MCF 10A (cell line): ENCODE results near the gene SLC22A5. TPM values are rescaled to one million over a fixed set of nuclear protein-coding genes. Genes with fewer than 3 reads are reported as not detected.

Experiments
- BruUV-seq: library from RNA; stranded (reverse); fragments of 400-500 nt; replicated peaks from 2 replicates; lab custom pipeline; 2021; lab: Mats Ljungman, UMichigan
- CTCF ChIA-PET: fragments of 300-600 bp; sonication (Branson Sonifier 250); formaldehyde crosslinking; extraction: SDS; loops from one replicate; lab custom pipeline; 2021; ENCODE audit warnings: antibody characterized with exemption, inconsistent platforms; lab: Yijun Ruan, JAX
- POLR2A ChIA-PET: fragments of 300-600, 350-650 bp; sonication (Branson Sonifier 250); formaldehyde crosslinking; extraction: SDS; loops from one replicate; lab custom pipeline; 2020; ENCODE audit warnings: antibody characterized with exemption, inconsistent platforms; lab: Yijun Ruan, JAX
- DNase-seq: peaks from one replicate; pipeline ENCODE4 v3.0.0-alpha.2; 2018; ENCODE audit not compliant: unreplicated experiment
- H3K27ac Mint-ChIP-seq: one replicate; pipeline ENCODE4 v1.8.0; 2022; ENCODE audit warnings: mild to moderate bottlenecking, low read depth, mixed read lengths; ENCODE audit not compliant: unreplicated experiment
- H3K27me3 Mint-ChIP-seq: one replicate; pipeline ENCODE4 v1.8.0; 2022; ENCODE audit warnings: mixed read lengths; ENCODE audit not compliant: insufficient read depth, unreplicated experiment
- H3K36me3 Mint-ChIP-seq: one replicate; pipeline ENCODE4 v1.8.0; 2022; ENCODE audit warnings: mild to moderate bottlenecking, moderate library complexity, mixed read lengths; ENCODE audit not compliant: insufficient read depth, unreplicated experiment
- H3K4me1 Mint-ChIP-seq: one replicate; pipeline ENCODE4 v1.8.0; 2022; ENCODE audit warnings: mixed read lengths; ENCODE audit not compliant: insufficient read depth, unreplicated experiment
- H3K4me3 Mint-ChIP-seq: one replicate; pipeline ENCODE4 v1.8.0; 2022; ENCODE audit warnings: mild to moderate bottlenecking, moderate library complexity, mixed read lengths; ENCODE audit not compliant: unreplicated experiment
- H3K9me3 Mint-ChIP-seq: one replicate; pipeline ENCODE4 v1.8.0; 2022; ENCODE audit warnings: mixed read lengths; ENCODE audit not compliant: unreplicated experiment
- CTCF ChIP-seq: fragments of 200-600 bp; IDR thresholded peaks from one replicate; pipeline ENCODE4 v1.8.0; 2022; ENCODE audit warnings: antibody characterized with exemption, mild to moderate bottlenecking; ENCODE audit not compliant: unreplicated experiment
- intact Hi-C: fragments of 100-400 bp; cut with micrococcal nuclease; formaldehyde crosslinking; loops from 2 replicates; pipeline ENCODE4 v1.14.1; 2022
- total RNA-seq: library from RNA; stranded (reverse); gene quantifications from 2 replicates; pipeline ENCODE4 v1.2.3, GENCODE V29; 2022

SLC22A5 gene
- total RNA-seq, 1 experiment from 2014 or later = 167 TPM

- intact Hi-C loops = no loop called here
- no peak for TF ChIP-seq CTCF
- Mint-ChIP-seq H3K9me3 (no peaks in the 10 kb centered on the region), H3K36me3 (peaks cover 66% of the 10 kb centered on the region), H3K4me1 (peaks cover 57% of the 10 kb centered on the region), H3K27ac (peak overlapping the region; percentile 58), H3K4me3 (no peak overlapping the region), H3K27me3 (no peaks in the 10 kb centered on the region)
- no peak for DNase-seq
- CTCF ChIA-PET = interaction anchor here (0.6 to 2.2 kb wide), 11 partner anchors 8 to 316 kb away, joined by 3 to 12 read pairs (median 5); partner anchors contain the start of gene IRF1
- POLR2A ChIA-PET = interaction anchor here (0.7 to 1.5 kb wide), 10 partner anchors 9 to 163 kb away, joined by 3 to 5 read pairs (median 3); partner anchors contain the start of gene SLC22A5
- no TSS peak for BruUV-seq
These were observed 9.1 kb downstream of the SLC22A5 start for GRCh38 chr5:132378580-132378979.

GRCh38 chr5:132380047-132380446 lies 10.5 kb downstream of the SLC22A5 start:
- no peaks in the 10 kb centered on the region for H3K9me3 Mint-ChIP-seq
- no peaks in the 10 kb centered on the region for H3K27me3 Mint-ChIP-seq
- no TSS peak for BruUV-seq
- peak overlapping the region; percentile 60 for H3K27ac Mint-ChIP-seq
- CTCF ChIA-PET = interaction anchor here (0.6 to 3.0 kb wide), 5 partner anchors 31 to 200 kb away, joined by 3 to 11 read pairs (median 6); no protein-coding TSS in a partner anchor
- peaks cover 46% of the 10 kb centered on the region for H3K4me1 Mint-ChIP-seq
- H3K4me3 Mint-ChIP-seq = no peak overlapping the region
- H3K36me3 Mint-ChIP-seq = peaks cover 61% of the 10 kb centered on the region
- no peak for TF ChIP-seq CTCF
- POLR2A ChIA-PET = interaction anchor here (0.9 to 3.1 kb wide), 7 partner anchors 8 to 111 kb away, joined by 3 to 16 read pairs (median 6); partner anchors contain the start of genes IRF1 and SLC22A5
- no peak for DNase-seq
- intact Hi-C loops = loop anchor here (10.0 kb wide), 1 partner anchor 335 kb away; no protein-coding TSS in a partner anchor

- TF ChIP-seq CTCF = no peak
- Mint-ChIP-seq H3K27me3 (no peaks in the 10 kb centered on the region), H3K9me3 (no peaks in the 10 kb centered on the region), H3K4me1 (peaks cover 42% of the 10 kb centered on the region), H3K27ac (peak overlapping the region; percentile 60), H3K4me3 (no peak overlapping the region), H3K36me3 (peaks cover 61% of the 10 kb centered on the region)
- DNase-seq = no peak
- no TSS peak for BruUV-seq
- ChIA-PET CTCF (interaction anchor here (0.5 to 3.0 kb wide), 11 partner anchors 13 to 201 kb away, joined by 3 to 11 read pairs (median 5); no protein-coding TSS in a partner anchor), POLR2A (interaction anchor here (0.5 to 3.1 kb wide), 10 partner anchors 9 to 1452 kb away, joined by 3 to 21 read pairs (median 6); partner anchors contain the start of genes IRF1, SLC22A4 and SLC22A5)
- intact Hi-C loops = loop anchor here (10.0 kb wide), 1 partner anchor 334 kb away; no protein-coding TSS in a partner anchor
These were observed 11.2 kb downstream of the SLC22A5 start for GRCh38 chr5:132380741-132381140.

GRCh38 chr5:132381614-132382013 lies 12.1 kb downstream of the SLC22A5 start:
- Mint-ChIP-seq H3K9me3 (no peaks in the 10 kb centered on the region), H3K27me3 (no peaks in the 10 kb centered on the region), H3K27ac (peak overlapping the region; percentile 60), H3K4me1 (peaks cover 41% of the 10 kb centered on the region), H3K4me3 (no peak overlapping the region), H3K36me3 (peaks cover 66% of the 10 kb centered on the region)
- POLR2A ChIA-PET = interaction anchor here (0.7 to 3.1 kb wide), 8 partner anchors 8 to 115 kb away, joined by 3 to 21 read pairs (median 6); partner anchors contain the start of genes IRF1, SLC22A4 and SLC22A5
- TF ChIP-seq CTCF = no peak
- BruUV-seq = no TSS peak
- CTCF ChIA-PET = interaction anchor here (1.5 to 4.0 kb wide), 6 partner anchors 9 to 142 kb away, joined by 3 to 29 read pairs (median 6); no protein-coding TSS in a partner anchor
- intact Hi-C loops = loop anchor here (10.0 kb wide), 1 partner anchor 333 kb away; no protein-coding TSS in a partner anchor
- no peak for DNase-seq
